Endothelial cell of umbilical vein (primary cell): ENCODE data around the gene KRT34. TPM values are rescaled to one million over a fixed set of nuclear protein-coding genes. Genes with fewer than 3 reads are reported as not detected.

Source experiments
- BruUV-seq: library from RNA; stranded (reverse); fragments of 400-500 nt; replicated peaks from 2 replicates; lab custom pipeline; 2021; lab: Mats Ljungman, UMichigan
- CTCF ChIA-PET: fragments of 300-600, 350-600 bp; sonication (Branson Sonifier 250); formaldehyde crosslinking; loops from one replicate; lab custom pipeline; 2021; ENCODE audit warnings: antibody characterized with exemption, inconsistent platforms; lab: Charles Lee
- POLR2A ChIA-PET: fragments of 300-600, 350-600 bp; sonication (Branson Sonifier 250); formaldehyde crosslinking; loops from one replicate; lab custom pipeline; 2021; ENCODE audit warnings: antibody characterized with exemption, inconsistent platforms; lab: Charles Lee
- DNase-seq: peaks from one replicate; pipeline ENCODE4 v3.0.0-alpha.2; 2011; ENCODE audit warnings: low read depth, low spot score
- FAIRE-seq: peaks from 2 replicates; lab custom pipeline; 2011; peaks lifted over from hg19 to GRCh38; lab: Jason Lieb, UNC
- H2AFZ ChIP-seq: 2 replicates; pipeline ENCODE4 v1.6.0; 2012; ENCODE audit warnings: low read depth, low read length, control low read depth, inconsistent platforms
- H3K27ac ChIP-seq: 2 replicates; pipeline ENCODE4 v1.5.1; 2011; ENCODE audit warnings: low read depth, mild to moderate bottlenecking, control low read depth, low read length, moderate library complexity; ENCODE audit not compliant: insufficient read depth
- H3K27me3 ChIP-seq, 2 experiments: 2 replicates each; pipeline versions ENCODE4 v1.6.0 to v1.6.1; 2011; ENCODE audit warnings: low read length in 2 of 2, mixed read lengths in 1 of 2; ENCODE audit not compliant: control insufficient read depth in 2 of 2, insufficient read depth in 2 of 2
- H3K36me3 ChIP-seq, 2 experiments: 2 replicates in 1 of 2; 3 replicates in 1 of 2; pipeline ENCODE4 v1.5.1; 2011; ENCODE audit warnings: low read length in 2 of 2, mild to moderate bottlenecking in 1 of 2, moderate library complexity in 1 of 2; ENCODE audit not compliant: control insufficient read depth in 2 of 2, insufficient read depth in 2 of 2; ENCODE audit errors: extremely low read depth in 1 of 2
- H3K4me1 ChIP-seq: 3 replicates; pipeline ENCODE4 v1.5.1; 2011; ENCODE audit warnings: mild to moderate bottlenecking, low read length; ENCODE audit not compliant: control insufficient read depth, insufficient read depth; ENCODE audit errors: extremely low read depth
- H3K4me2 ChIP-seq: 2 replicates; pipeline ENCODE4 v1.6.1; 2011; ENCODE audit warnings: low read length, control low read depth, mixed read lengths; ENCODE audit not compliant: insufficient read depth
- H3K4me3 ChIP-seq, 3 experiments: fragments of 200-600 bp in 1 of 3; sonication (generic), shearing (Covaris generic) in 1 of 3; replicated peaks in 1 of 3; 2 replicates each; pipeline ENCODE4 v1.5.1; 2011 to 2016; ENCODE audit warnings: control low read depth in 3 of 3, low read length in 3 of 3, mild to moderate bottlenecking in 2 of 3, inconsistent platforms in 1 of 3, low read depth in 1 of 3, moderate library complexity in 1 of 3; ENCODE audit not compliant: insufficient read depth in 1 of 3
- H3K79me2 ChIP-seq: 2 replicates; pipeline ENCODE4 v1.6.0; 2012; ENCODE audit warnings: low read length, inconsistent platforms; ENCODE audit not compliant: control insufficient read depth, insufficient read depth
- H3K9ac ChIP-seq: replicated peaks from 2 replicates; pipeline ENCODE3; 2011; ENCODE audit warnings: low read length, control low read depth; ENCODE audit not compliant: insufficient read depth; ENCODE audit errors: extremely low read depth
- H3K9me1 ChIP-seq: replicated peaks from 3 replicates; pipeline ENCODE4 v1.6.0; 2011; ENCODE audit warnings: mild to moderate bottlenecking, low read length; ENCODE audit not compliant: control insufficient read depth, insufficient read depth; ENCODE audit errors: extremely low read depth
- H3K9me3 ChIP-seq: replicated peaks from 2 replicates; pipeline ENCODE4 v1.5.1; 2012; ENCODE audit warnings: low read length, inconsistent platforms; ENCODE audit not compliant: control insufficient read depth, insufficient read depth
- H4K20me1 ChIP-seq: replicated peaks from 2 replicates; pipeline ENCODE3; 2011; ENCODE audit warnings: mild to moderate bottlenecking, low read length; ENCODE audit not compliant: control insufficient read depth, insufficient read depth; ENCODE audit errors: extremely low read depth
- EZH2 ChIP-seq: IDR thresholded peaks from 2 replicates; pipeline ENCODE4 v1.6.1; 2012; ENCODE audit warnings: borderline replicate concordance, low read depth, mild to moderate bottlenecking, moderate library complexity, low read length, inconsistent platforms; ENCODE audit not compliant: severe bottlenecking
- FOS ChIP-seq: IDR thresholded peaks from 2 replicates; pipeline ENCODE4 v1.6.1; 2011; ENCODE audit warnings: mild to moderate bottlenecking, low read length, moderate library complexity, borderline replicate concordance; ENCODE audit not compliant: insufficient read depth
- GATA2 ChIP-seq: IDR thresholded peaks from 2 replicates; pipeline ENCODE4 v1.7.0; 2011; ENCODE audit warnings: low read depth, mild to moderate bottlenecking, moderate library complexity, mixed read lengths, low read length; ENCODE audit not compliant: insufficient read length, insufficient read depth
- JUN ChIP-seq: IDR thresholded peaks from 2 replicates; pipeline ENCODE4 v1.6.1; 2011; ENCODE audit warnings: borderline replicate concordance, low read depth; ENCODE audit not compliant: insufficient read length, insufficient read depth
- MYC ChIP-seq: IDR thresholded peaks from one replicate; pipeline ENCODE4 v1.6.1; 2011; ENCODE audit warnings: mild to moderate bottlenecking, low read depth, low read length
- POLR2A ChIP-seq: IDR thresholded peaks from 2 replicates; pipeline ENCODE4 v1.6.1; 2012; ENCODE audit warnings: low read depth, mild to moderate bottlenecking, control low read depth, low read length
- POLR2AphosphoS5 ChIP-seq: IDR thresholded peaks from 2 replicates; pipeline ENCODE4 v1.6.1; 2012; ENCODE audit warnings: low read depth, mild to moderate bottlenecking, control low read depth, low read length, moderate library complexity; ENCODE audit not compliant: insufficient read depth
- dilution Hi-C: fragments of 300-500 bp; cut with MboI; formaldehyde crosslinking; loops from one replicate; pipeline ENCODE4 v1.15.0; 2019; ENCODE audit warnings: low sequenced_read_pairs; ENCODE audit not compliant: extremely low pct_ligation_motif_present
- intact Hi-C: fragments of 100-400 bp; cut with micrococcal nuclease; formaldehyde crosslinking; loops from one replicate; pipeline ENCODE4 v1.10.0; 2022
- polyA plus RNA-seq, 4 experiments: library from polyadenylated mRNA; depleted of rRNA in 3 of 4; stranded (reverse) in 3 of 4; unstranded in 1 of 4; fragments of >200 nt; gene quantifications; 2 replicates each; pipeline versions ENCODE4 v1.2.1 to v1.2.3, GENCODE V29; 2011 to 2012; ENCODE audit warnings: missing spikeins in 1 of 4
- total RNA-seq: library from RNA; stranded (reverse); gene quantifications from 2 replicates; pipeline ENCODE4 v1.2.3, GENCODE V29; 2021
- TF ChIP-seq, protein P1 (sequence below): IDR thresholded peaks from 2 replicates; pipeline ENCODE4 v1.6.1; 2011; ENCODE audit not compliant: insufficient read depth, insufficient read length
- TF ChIP-seq, protein P2 (sequence below), 2 donors: IDR thresholded peaks; 1 replicate in 1 of 2; 2 replicates in 1 of 2; pipeline ENCODE4 v1.5.1; 2011; ENCODE audit warnings: low read length in 2 of 2, mild to moderate bottlenecking in 2 of 2, moderate library complexity in 2 of 2, control low read depth in 1 of 2, inconsistent platforms in 1 of 2, low read depth in 1 of 2; ENCODE audit not compliant: insufficient read depth in 1 of 2; ENCODE audit errors: extremely low read depth in 1 of 2

The KRT34 gene
- total and polyA plus RNA-seq, 2 donors (not counting 3 experiments of a cell fraction or from before 2014, with no cell fraction given), result not detected

DNA sequence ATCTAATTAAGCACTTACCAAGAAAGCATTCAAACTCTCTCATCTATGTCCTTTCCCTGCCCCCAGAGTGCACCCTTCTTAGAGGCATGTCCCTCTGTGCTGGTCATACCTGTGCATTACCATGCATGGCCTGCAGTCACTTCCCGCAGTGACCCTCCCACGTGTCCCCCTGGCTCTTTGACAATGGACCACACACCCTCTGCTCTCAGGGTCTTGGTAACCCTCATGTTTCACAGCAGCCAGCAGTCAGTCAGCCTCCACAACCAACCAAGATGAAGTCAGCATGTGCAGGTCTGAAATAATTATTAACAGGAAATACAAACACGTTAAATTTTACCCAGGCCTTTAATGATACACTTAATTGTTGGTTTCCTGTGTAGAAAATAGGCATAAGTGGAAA, 41.6 kb downstream of the KRT34 start:
- no peak for FAIRE-seq
- intact Hi-C loops, result no loop called here

More for the DNA sequence above, 41.6 kb downstream of the KRT34 start:
- no TSS peak for BruUV-seq
- Histone ChIP-seq H2AFZ (no peak overlapping the region), H3K27me3 (no peaks in the 10 kb centered on the region), H3K4me2 (no peak overlapping the region), H4K20me1 (no peaks in the 10 kb centered on the region), H3K9me1 (no peaks in the 10 kb centered on the region), H3K9me3 (no peaks in the 10 kb centered on the region), H3K79me2 (no peaks in the 10 kb centered on the region), H3K4me3 (no peak overlapping the region), H3K36me3 (no peaks in the 10 kb centered on the region), H3K27ac (no peak overlapping the region), H3K9ac (no peak overlapping the region), H3K4me1 (no peaks in the 10 kb centered on the region)
- dilution Hi-C loops, result no loop called here
- ChIA-PET POLR2A (no interaction called here), CTCF (interaction anchor here (0.8 to 1.5 kb wide), 2 partner anchors 9 to 11 kb away, joined by 3 to 4 read pairs; no protein-coding TSS in a partner anchor)
- DNase-seq, result no peak
- TF ChIP-seq POLR2A (no peak), GATA2 (no peak), EZH2 (no peak), POLR2AphosphoS5 (no peak), MYC (no peak), JUN (no peak), FOS (no peak)
- TF ChIP-seq, protein P1, sequence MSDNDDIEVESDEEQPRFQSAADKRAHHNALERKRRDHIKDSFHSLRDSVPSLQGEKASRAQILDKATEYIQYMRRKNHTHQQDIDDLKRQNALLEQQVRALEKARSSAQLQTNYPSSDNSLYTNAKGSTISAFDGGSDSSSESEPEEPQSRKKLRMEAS, result no peak
- TF ChIP-seq, protein P2, sequence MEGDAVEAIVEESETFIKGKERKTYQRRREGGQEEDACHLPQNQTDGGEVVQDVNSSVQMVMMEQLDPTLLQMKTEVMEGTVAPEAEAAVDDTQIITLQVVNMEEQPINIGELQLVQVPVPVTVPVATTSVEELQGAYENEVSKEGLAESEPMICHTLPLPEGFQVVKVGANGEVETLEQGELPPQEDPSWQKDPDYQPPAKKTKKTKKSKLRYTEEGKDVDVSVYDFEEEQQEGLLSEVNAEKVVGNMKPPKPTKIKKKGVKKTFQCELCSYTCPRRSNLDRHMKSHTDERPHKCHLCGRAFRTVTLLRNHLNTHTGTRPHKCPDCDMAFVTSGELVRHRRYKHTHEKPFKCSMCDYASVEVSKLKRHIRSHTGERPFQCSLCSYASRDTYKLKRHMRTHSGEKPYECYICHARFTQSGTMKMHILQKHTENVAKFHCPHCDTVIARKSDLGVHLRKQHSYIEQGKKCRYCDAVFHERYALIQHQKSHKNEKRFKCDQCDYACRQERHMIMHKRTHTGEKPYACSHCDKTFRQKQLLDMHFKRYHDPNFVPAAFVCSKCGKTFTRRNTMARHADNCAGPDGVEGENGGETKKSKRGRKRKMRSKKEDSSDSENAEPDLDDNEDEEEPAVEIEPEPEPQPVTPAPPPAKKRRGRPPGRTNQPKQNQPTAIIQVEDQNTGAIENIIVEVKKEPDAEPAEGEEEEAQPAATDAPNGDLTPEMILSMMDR (IDR thresholded peaks at IDR 0.05; ENCODE audit: extremely low read depth in 1 of 2, insufficient read depth in 1 of 2, low read depth in 1 of 2, low read length in 2 of 2), result no peak
